ENCODE data around the gene FEM1C.

The FEM1C gene

GRCh38 chr5:115487756-115488155 is 56.8 kb downstream of the FEM1C start:
- H3K79me2 ChIP-seq (ENCODE audit: control insufficient read depth, insufficient read depth, low read length, poor library complexity) = no peaks in the 10 kb centered on the region
- no peak overlapping the region for H2AK5ac ChIP-seq (ENCODE audit: low read length)
- no peak overlapping the region for H2BK12ac ChIP-seq (ENCODE audit: low read length)
- H2BK5ac ChIP-seq (ENCODE audit: low read depth, low read length, poor library complexity) = no peak overlapping the region
- no peak overlapping the region for H4K91ac ChIP-seq (ENCODE audit: low read depth, low read length)
- no peak overlapping the region for H2BK120ac ChIP-seq (ENCODE audit: insufficient read depth, low read length, poor library complexity)
- H2AFZ ChIP-seq (ENCODE audit: insufficient read depth, low read length, poor library complexity) = no peak overlapping the region
- H3K18ac ChIP-seq (ENCODE audit: low read length) = no peak overlapping the region
- no peaks in the 10 kb centered on the region for H3K79me1 ChIP-seq (ENCODE audit: low read length)
- H4K12ac ChIP-seq (ENCODE audit: low read depth, low read length) = no peak overlapping the region
- no peak overlapping the region for H3K4ac ChIP-seq (ENCODE audit: low read depth, low read length)
- no peak for DNase-seq
- H3K14ac ChIP-seq (ENCODE audit: low read length) = no peak overlapping the region
- no peak overlapping the region for H3K23ac ChIP-seq (ENCODE audit: low read length)
- no peak overlapping the region for H3K27ac ChIP-seq (ENCODE audit: low read depth, low read length)
- no peak overlapping the region for H3K4me3 ChIP-seq (ENCODE audit: low read depth, low read length)
- H3K9ac ChIP-seq (ENCODE audit: low read length) = no peak overlapping the region
- no peaks in the 10 kb centered on the region for H3K27me3 ChIP-seq (ENCODE audit: insufficient read depth, low read length)
- H3K9me3 ChIP-seq (ENCODE audit: insufficient read depth, low read depth, low read length) = no peaks in the 10 kb centered on the region
- no peaks in the 10 kb centered on the region for H3K36me3 ChIP-seq (ENCODE audit: control insufficient read depth in 1 of 2, insufficient read depth in 2 of 2, low read length in 2 of 2)
- H4K8ac ChIP-seq (ENCODE audit: low read depth, low read length) = no peak overlapping the region
- H3K4me2 ChIP-seq (ENCODE audit: low read length) = no peak overlapping the region
- no peaks in the 10 kb centered on the region for H3K4me1 ChIP-seq (ENCODE audit: control insufficient read depth in 1 of 2, insufficient read depth in 2 of 2, low read length in 2 of 2)

GRCh38 chr5:115487168-115487567 is 57.4 kb downstream of the FEM1C start:
- Histone ChIP-seq H3K4me2 (ENCODE audit: low read length) (no peak overlapping the region), H2BK12ac (ENCODE audit: low read length) (no peak overlapping the region), H4K91ac (ENCODE audit: low read depth, low read length) (no peak overlapping the region), H3K9me3 (ENCODE audit: insufficient read depth, low read depth, low read length) (no peaks in the 10 kb centered on the region), H3K27me3 (ENCODE audit: insufficient read depth, low read length) (no peaks in the 10 kb centered on the region), H2BK5ac (ENCODE audit: low read depth, low read length, poor library complexity) (no peak overlapping the region), H3K4me3 (ENCODE audit: low read depth, low read length) (no peak overlapping the region), H3K79me1 (ENCODE audit: low read length) (no peaks in the 10 kb centered on the region), H2AFZ (ENCODE audit: insufficient read depth, low read length, poor library complexity) (no peak overlapping the region), H3K18ac (ENCODE audit: low read length) (no peak overlapping the region), H3K4ac (ENCODE audit: low read depth, low read length) (no peak overlapping the region), H3K79me2 (ENCODE audit: control insufficient read depth, insufficient read depth, low read length, poor library complexity) (no peaks in the 10 kb centered on the region), H3K9ac (ENCODE audit: low read length) (no peak overlapping the region), H3K4me1 (ENCODE audit: control insufficient read depth in 1 of 2, insufficient read depth in 2 of 2, low read length in 2 of 2) (no peaks in the 10 kb centered on the region), H4K8ac (ENCODE audit: low read depth, low read length) (no peak overlapping the region), H3K14ac (ENCODE audit: low read length) (no peak overlapping the region), H2AK5ac (ENCODE audit: low read length) (no peak overlapping the region), H2BK120ac (ENCODE audit: insufficient read depth, low read length, poor library complexity) (no peak overlapping the region), H3K27ac (ENCODE audit: low read depth, low read length) (no peak overlapping the region), H3K23ac (ENCODE audit: low read length) (no peak overlapping the region), H4K12ac (ENCODE audit: low read depth, low read length) (no peak overlapping the region), H3K36me3 (ENCODE audit: control insufficient read depth in 1 of 2, insufficient read depth in 2 of 2, low read length in 2 of 2) (no peaks in the 10 kb centered on the region)
- DNase-seq = no peak
- no CpG with 5 or more reads among the region's 4 CpGs for WGBS (ENCODE audit: extremely low coverage, insufficient coverage, insufficient read length)

- H3K9ac ChIP-seq (ENCODE audit: low read length) = no peak overlapping the region
- H3K23ac ChIP-seq (ENCODE audit: low read length) = no peak overlapping the region
- no peaks in the 10 kb centered on the region for H3K36me3 ChIP-seq (ENCODE audit: control insufficient read depth in 1 of 2, insufficient read depth in 2 of 2, low read length in 2 of 2)
- no peak overlapping the region for H2AK5ac ChIP-seq (ENCODE audit: low read length)
- no peaks in the 10 kb centered on the region for H3K4me1 ChIP-seq (ENCODE audit: control insufficient read depth in 1 of 2, insufficient read depth in 2 of 2, low read length in 2 of 2)
- H3K4me2 ChIP-seq (ENCODE audit: low read length) = no peak overlapping the region
- no peak overlapping the region for H3K27ac ChIP-seq (ENCODE audit: low read depth, low read length)
- H3K4me3 ChIP-seq (ENCODE audit: low read depth, low read length) = no peak overlapping the region
- H3K79me1 ChIP-seq (ENCODE audit: low read length) = no peaks in the 10 kb centered on the region
- no peak overlapping the region for H4K12ac ChIP-seq (ENCODE audit: low read depth, low read length)
- no peak overlapping the region for H2AFZ ChIP-seq (ENCODE audit: insufficient read depth, low read length, poor library complexity)
- H3K4ac ChIP-seq (ENCODE audit: low read depth, low read length) = no peak overlapping the region
- H3K9me3 ChIP-seq (ENCODE audit: insufficient read depth, low read depth, low read length) = no peaks in the 10 kb centered on the region
- H4K8ac ChIP-seq (ENCODE audit: low read depth, low read length) = no peak overlapping the region
- no peak overlapping the region for H2BK5ac ChIP-seq (ENCODE audit: low read depth, low read length, poor library complexity)
- no CpG with 5 or more reads among the region's 2 CpGs for WGBS (ENCODE audit: extremely low coverage, insufficient coverage, insufficient read length)
- H3K14ac ChIP-seq (ENCODE audit: low read length) = no peak overlapping the region
- no peak overlapping the region for H2BK120ac ChIP-seq (ENCODE audit: insufficient read depth, low read length, poor library complexity)
- DNase-seq = no peak
- H3K79me2 ChIP-seq (ENCODE audit: control insufficient read depth, insufficient read depth, low read length, poor library complexity) = no peaks in the 10 kb centered on the region
- no peak overlapping the region for H4K91ac ChIP-seq (ENCODE audit: low read depth, low read length)
- H3K18ac ChIP-seq (ENCODE audit: low read length) = no peak overlapping the region
- H3K27me3 ChIP-seq (ENCODE audit: insufficient read depth, low read length) = no peaks in the 10 kb centered on the region
- no peak overlapping the region for H2BK12ac ChIP-seq (ENCODE audit: low read length)
Measured at GRCh38 chr5:115486728-115487127, 57.8 kb downstream of the FEM1C start.

GRCh38 chr5:115484368-115484767 is 60.2 kb downstream of the FEM1C start:
- Histone ChIP-seq H3K9ac (ENCODE audit: low read length) (no peak overlapping the region), H3K4me1 (ENCODE audit: control insufficient read depth in 1 of 2, insufficient read depth in 2 of 2, low read length in 2 of 2) (no peaks in the 10 kb centered on the region), H3K14ac (ENCODE audit: low read length) (no peak overlapping the region), H3K27me3 (ENCODE audit: insufficient read depth, low read length) (peaks cover 3% of the 10 kb centered on the region), H2AFZ (ENCODE audit: insufficient read depth, low read length, poor library complexity) (no peak overlapping the region), H2BK120ac (ENCODE audit: insufficient read depth, low read length, poor library complexity) (no peak overlapping the region), H3K18ac (ENCODE audit: low read length) (no peak overlapping the region), H2BK5ac (ENCODE audit: low read depth, low read length, poor library complexity) (no peak overlapping the region), H4K91ac (ENCODE audit: low read depth, low read length) (no peak overlapping the region), H3K9me3 (ENCODE audit: insufficient read depth, low read depth, low read length) (no peaks in the 10 kb centered on the region), H4K12ac (ENCODE audit: low read depth, low read length) (no peak overlapping the region), H2BK12ac (ENCODE audit: low read length) (no peak overlapping the region), H2AK5ac (ENCODE audit: low read length) (no peak overlapping the region), H4K8ac (ENCODE audit: low read depth, low read length) (no peak overlapping the region), H3K4me2 (ENCODE audit: low read length) (no peak overlapping the region), H3K79me1 (ENCODE audit: low read length) (no peaks in the 10 kb centered on the region), H3K4ac (ENCODE audit: low read depth, low read length) (no peak overlapping the region), H3K23ac (ENCODE audit: low read length) (no peak overlapping the region), H3K4me3 (ENCODE audit: low read depth, low read length) (no peak overlapping the region), H3K79me2 (ENCODE audit: control insufficient read depth, insufficient read depth, low read length, poor library complexity) (no peaks in the 10 kb centered on the region), H3K27ac (ENCODE audit: low read depth, low read length) (no peak overlapping the region), H3K36me3 (ENCODE audit: control insufficient read depth in 1 of 2, insufficient read depth in 2 of 2, low read length in 2 of 2) (no peaks in the 10 kb centered on the region)
- no peak for DNase-seq
- no CpG with 5 or more reads among the region's 4 CpGs for WGBS (ENCODE audit: extremely low coverage, insufficient coverage, insufficient read length)

GRCh38 chr5:115480900-115481299 is 63.7 kb downstream of the FEM1C start:
- H2AFZ ChIP-seq (ENCODE audit: insufficient read depth, low read length, poor library complexity) = no peak overlapping the region
- no peak overlapping the region for H3K4ac ChIP-seq (ENCODE audit: low read depth, low read length)
- H3K4me2 ChIP-seq (ENCODE audit: low read length) = no peak overlapping the region
- H3K18ac ChIP-seq (ENCODE audit: low read length) = no peak overlapping the region
- H2BK12ac ChIP-seq (ENCODE audit: low read length) = no peak overlapping the region
- no peak overlapping the region for H3K9ac ChIP-seq (ENCODE audit: low read length)
- H3K23ac ChIP-seq (ENCODE audit: low read length) = no peak overlapping the region
- DNase-seq = no peak
- no peak overlapping the region for H3K14ac ChIP-seq (ENCODE audit: low read length)
- no peak overlapping the region for H2BK5ac ChIP-seq (ENCODE audit: low read depth, low read length, poor library complexity)
- H3K79me2 ChIP-seq (ENCODE audit: control insufficient read depth, insufficient read depth, low read length, poor library complexity) = no peaks in the 10 kb centered on the region
- H3K36me3 ChIP-seq (ENCODE audit: control insufficient read depth in 1 of 2, insufficient read depth in 2 of 2, low read length in 2 of 2) = no peaks in the 10 kb centered on the region
- H3K27me3 ChIP-seq (ENCODE audit: insufficient read depth, low read length) = peaks cover 3% of the 10 kb centered on the region
- no peak overlapping the region for H4K91ac ChIP-seq (ENCODE audit: low read depth, low read length)
- H4K8ac ChIP-seq (ENCODE audit: low read depth, low read length) = no peak overlapping the region
- no peak overlapping the region for H2AK5ac ChIP-seq (ENCODE audit: low read length)
- no peak overlapping the region for H3K27ac ChIP-seq (ENCODE audit: low read depth, low read length)
- no peaks in the 10 kb centered on the region for H3K9me3 ChIP-seq (ENCODE audit: insufficient read depth, low read depth, low read length)
- H3K4me3 ChIP-seq (ENCODE audit: low read depth, low read length) = no peak overlapping the region
- H2BK120ac ChIP-seq (ENCODE audit: insufficient read depth, low read length, poor library complexity) = no peak overlapping the region
- no peak overlapping the region for H4K12ac ChIP-seq (ENCODE audit: low read depth, low read length)
- H3K4me1 ChIP-seq (ENCODE audit: control insufficient read depth in 1 of 2, insufficient read depth in 2 of 2, low read length in 2 of 2) = no peaks in the 10 kb centered on the region
- no peaks in the 10 kb centered on the region for H3K79me1 ChIP-seq (ENCODE audit: low read length)

All from trophoblast cell (in vitro differentiated cells and primary cell).